HFF-Myc (cell line): ENCODE results near the gene POLR3F.
A peak's percentile ranks its signal among the peaks of the same experiment; 100 is the strongest.
"Not testable (repeated sequence)": the region's sequence is repeated elsewhere in the genome, so short reads cannot be mapped to it uniquely, and the experiment has no call there.

Experiments used
- DNase-seq: peaks from one replicate; pipeline ENCODE4 v3.0.0-alpha.2; 2011; ENCODE audit warnings: low read depth; ENCODE audit errors: extremely low read depth
- H3K4me3 ChIP-seq: replicated peaks from 2 replicates; pipeline ENCODE4 v1.5.1; 2011; ENCODE audit warnings: low read depth, mild to moderate bottlenecking, control low read depth, low read length
- TF ChIP-seq, protein P1 (sequence below): IDR thresholded peaks from 2 replicates; pipeline ENCODE4 v1.5.1; 2012; ENCODE audit warnings: mild to moderate bottlenecking, low read depth, low read length, control low read depth; ENCODE audit errors: missing control alignments

The POLR3F gene

DNA sequence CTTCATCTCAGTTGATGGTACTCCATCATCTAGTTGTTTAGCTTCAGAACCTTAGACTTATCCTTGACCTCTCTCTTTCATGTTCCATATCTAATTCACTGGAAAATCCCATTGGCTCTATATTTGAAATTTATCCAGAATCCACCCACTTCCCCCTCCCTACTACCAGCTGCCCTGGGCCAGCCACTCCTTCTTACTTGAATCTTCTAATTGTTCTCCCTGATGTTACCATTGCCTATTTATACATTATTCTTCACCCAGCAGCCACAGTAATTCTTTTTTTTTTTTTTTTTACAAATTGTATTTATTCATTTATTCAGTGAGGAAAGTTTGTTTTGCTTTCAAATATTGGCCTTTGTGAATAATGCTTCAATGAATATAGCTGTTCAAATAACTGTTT lies 48.8 kb downstream of the POLR3F start:
- DNase-seq = no peak
- H3K4me3 ChIP-seq = no peak overlapping the region
- TF ChIP-seq, protein P1, sequence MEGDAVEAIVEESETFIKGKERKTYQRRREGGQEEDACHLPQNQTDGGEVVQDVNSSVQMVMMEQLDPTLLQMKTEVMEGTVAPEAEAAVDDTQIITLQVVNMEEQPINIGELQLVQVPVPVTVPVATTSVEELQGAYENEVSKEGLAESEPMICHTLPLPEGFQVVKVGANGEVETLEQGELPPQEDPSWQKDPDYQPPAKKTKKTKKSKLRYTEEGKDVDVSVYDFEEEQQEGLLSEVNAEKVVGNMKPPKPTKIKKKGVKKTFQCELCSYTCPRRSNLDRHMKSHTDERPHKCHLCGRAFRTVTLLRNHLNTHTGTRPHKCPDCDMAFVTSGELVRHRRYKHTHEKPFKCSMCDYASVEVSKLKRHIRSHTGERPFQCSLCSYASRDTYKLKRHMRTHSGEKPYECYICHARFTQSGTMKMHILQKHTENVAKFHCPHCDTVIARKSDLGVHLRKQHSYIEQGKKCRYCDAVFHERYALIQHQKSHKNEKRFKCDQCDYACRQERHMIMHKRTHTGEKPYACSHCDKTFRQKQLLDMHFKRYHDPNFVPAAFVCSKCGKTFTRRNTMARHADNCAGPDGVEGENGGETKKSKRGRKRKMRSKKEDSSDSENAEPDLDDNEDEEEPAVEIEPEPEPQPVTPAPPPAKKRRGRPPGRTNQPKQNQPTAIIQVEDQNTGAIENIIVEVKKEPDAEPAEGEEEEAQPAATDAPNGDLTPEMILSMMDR = no peak

DNA sequence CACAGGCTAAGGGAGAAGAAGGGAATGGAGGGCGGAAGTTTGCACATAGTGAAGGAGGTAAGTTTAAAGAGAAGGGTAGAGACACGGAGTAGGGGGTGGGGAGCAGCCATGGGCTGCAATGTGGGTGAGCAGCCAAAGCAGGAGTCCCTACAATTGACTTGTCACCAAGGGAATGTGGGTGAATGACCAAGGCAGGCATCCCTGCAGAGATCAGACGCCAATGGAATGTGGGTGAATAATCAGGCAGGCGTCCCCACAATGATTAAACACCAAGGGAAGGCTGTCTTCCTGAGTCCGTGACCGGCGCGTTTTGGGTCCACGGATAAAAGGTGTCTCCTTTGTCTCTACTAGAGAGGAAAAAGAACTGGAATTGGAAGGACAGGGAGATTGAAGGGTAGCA lies 54.9 kb downstream of the POLR3F start:
- not testable (repeated sequence) for H3K4me3 ChIP-seq, DNase-seq

DNA sequence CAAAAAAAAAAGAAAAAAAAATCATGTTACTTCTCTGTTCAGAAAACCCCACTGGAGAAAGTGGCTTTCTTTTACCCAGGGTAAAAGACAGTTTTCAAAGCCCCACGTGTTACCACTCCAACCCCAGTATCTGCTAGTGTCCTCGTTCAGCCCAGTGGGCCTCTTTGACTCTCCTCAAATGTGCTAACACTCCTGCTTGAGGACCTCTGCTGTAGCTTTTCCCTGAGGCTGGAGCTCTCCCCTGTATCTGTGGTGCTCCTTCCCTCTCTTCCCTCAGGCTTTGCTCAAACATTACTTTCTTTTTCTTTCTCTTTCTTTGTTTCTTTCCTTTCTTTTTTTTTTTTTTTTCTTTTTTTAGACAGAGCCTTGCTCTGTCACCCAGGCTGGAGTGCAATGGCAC lies 55.9 kb downstream of the POLR3F start:
- TF ChIP-seq, protein P1 = no peak

DNA sequence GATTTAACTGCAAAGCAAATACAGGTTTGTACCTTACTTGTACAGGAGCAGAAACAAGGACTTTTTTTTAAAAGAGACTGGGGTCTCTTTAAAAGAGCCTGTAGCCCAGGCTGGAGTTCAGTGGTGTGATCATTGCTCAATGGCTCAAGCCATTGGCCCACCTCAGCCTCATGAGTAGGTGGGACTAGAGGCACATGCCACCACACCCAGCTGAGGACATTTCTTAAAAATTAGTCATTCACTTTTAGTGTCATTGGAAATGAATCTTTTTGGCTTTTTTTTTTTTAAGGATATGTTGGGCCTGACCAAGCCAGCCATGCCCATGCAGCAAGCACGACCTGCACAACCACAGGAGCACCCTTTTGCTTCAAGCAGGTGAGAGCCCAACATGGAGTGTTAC lies 57.5 kb downstream of the POLR3F start:
- TF ChIP-seq, protein P1 = no peak
- DNase-seq = peak; percentile 20
- no peak overlapping the region for H3K4me3 ChIP-seq

More for the DNA sequence above, 55.9 kb downstream of the POLR3F start:
- H3K4me3 ChIP-seq = no peak overlapping the region
- DNase-seq = no peak

DNA sequence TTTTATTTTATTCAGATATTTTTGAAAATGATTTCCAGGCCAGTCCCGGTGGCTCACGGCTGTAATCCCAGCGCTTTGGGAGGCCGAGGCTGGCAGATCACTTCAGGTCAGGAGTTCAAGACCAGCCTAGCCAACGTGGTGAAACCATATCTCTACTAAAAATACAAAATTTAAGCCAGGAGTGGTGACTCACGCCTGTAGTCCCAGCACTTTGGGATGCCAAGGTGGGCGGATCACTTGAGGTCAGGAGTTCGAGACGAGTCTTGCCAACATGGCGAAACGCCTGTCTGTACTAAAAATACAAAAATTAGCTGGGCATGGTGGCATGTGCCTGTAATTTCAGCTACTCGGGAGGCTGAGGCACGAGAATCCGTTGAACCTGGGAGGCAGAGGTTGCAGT lies 59.6 kb downstream of the POLR3F start:
- not testable (repeated sequence) for H3K4me3 ChIP-seq, DNase-seq

DNA sequence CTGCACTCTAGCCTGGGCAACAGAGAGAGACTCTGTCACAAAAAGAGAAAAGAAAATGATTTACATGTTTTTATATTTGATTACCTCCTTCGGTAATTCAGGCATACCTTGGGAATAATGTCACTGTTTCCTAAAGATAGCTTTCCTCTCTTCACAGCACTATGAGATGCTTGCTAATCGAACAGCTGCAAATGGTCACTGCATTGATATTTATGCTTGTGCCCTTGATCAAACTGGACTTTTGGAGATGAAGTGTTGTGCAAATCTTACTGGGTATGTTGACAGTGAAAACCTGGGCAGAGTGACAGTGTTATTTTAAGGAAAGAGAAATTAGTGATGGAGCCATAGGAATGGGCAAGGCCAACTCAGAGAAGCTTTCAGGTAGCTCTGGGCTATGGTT lies 60.1 kb downstream of the POLR3F start:
- no peak for DNase-seq
- H3K4me3 ChIP-seq = no peak overlapping the region
- TF ChIP-seq, protein P1 = no peak

DNA sequence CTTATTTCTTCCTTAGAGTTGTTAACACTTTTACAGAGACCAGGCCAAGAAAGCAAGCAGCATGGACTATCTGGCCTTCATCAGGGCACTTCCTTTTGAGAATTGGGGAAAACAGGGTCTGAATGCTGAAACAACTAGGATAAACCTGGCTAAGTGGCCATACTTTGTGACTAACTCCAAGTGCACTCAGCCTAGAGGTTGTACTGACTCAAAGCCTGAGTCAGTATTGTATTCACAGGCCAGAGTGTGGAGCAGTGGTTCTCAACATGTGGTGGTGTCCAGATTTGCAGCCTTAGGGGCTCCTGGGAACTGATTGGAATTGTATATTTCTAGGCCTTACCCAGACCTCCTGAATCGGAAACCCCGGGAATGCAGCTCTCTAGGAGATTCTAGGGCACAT lies 60.6 kb downstream of the POLR3F start:
- TF ChIP-seq, protein P1 = no peak
- no peak overlapping the region for H3K4me3 ChIP-seq
- no peak for DNase-seq

DNA sequence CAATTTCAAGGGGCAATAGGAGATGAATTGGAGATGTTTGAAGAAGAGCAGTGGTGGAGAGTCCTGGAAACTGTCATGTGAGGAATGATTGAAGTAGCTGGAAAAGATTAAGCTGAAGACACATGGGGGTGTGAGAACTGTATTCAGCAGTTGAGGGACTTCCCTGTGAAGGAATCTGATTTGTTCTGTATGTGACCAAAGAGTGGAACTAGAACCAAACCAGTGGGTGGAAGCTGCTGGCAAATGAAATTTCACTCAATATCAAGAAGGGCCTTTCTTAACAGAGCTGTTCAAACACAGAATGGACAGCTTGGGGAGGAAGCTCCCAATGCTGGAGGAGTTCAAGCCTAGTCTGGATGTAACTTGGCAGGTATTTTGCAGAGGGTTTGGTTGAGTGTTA lies 61.9 kb downstream of the POLR3F start:
- no peak for DNase-seq
- TF ChIP-seq, protein P1 = no peak
- no peak overlapping the region for H3K4me3 ChIP-seq
